Heart left ventricle (tissue), 13 donors: ENCODE data around the gene SFR1.

Source experiments
- CTCF ChIP-seq, 12 donors: fragments of 200-600 bp; sonication (generic) in 4 of 12; IDR thresholded peaks; one replicate each; pipeline versions ENCODE4 v1.5.0 to v1.8.0; 2018 to 2022; ENCODE audit warnings: antibody characterized with exemption in 12 of 12, mild to moderate bottlenecking in 5 of 12
- POLR2A ChIP-seq, 2 donors: fragments of 450-650 bp; IDR thresholded peaks; one replicate each; pipeline ENCODE4 v1.6.1; 2017; ENCODE audit warnings: antibody characterized with exemption in 2 of 2, mild to moderate bottlenecking in 2 of 2, moderate library complexity in 2 of 2
- donor health status: ischemic (EF 13 %, LVEDD 7.1; RV severe dilation, severe dysfunction).
- donor health status: DM: no; HTN: yes; CAD: no.
- donor health status: DM: no; HTN: no; CAD: no.
- donor health status: ischemic (EF 25% LVEDD 6.9; RV normal size, moderate dysfunction).
- donor health status: ischemic (EF 25% LVEDD 5.7; RV mildly dilated, moderate dysfunction).
- donor health status: ischemic (EF 35%, LVEDD 5.7; RV mildly dilated, moderate dysfunction).
- donor health status: nonischemic (EF 11% LVEDD 7.7; RV severe dilation, severe dysfunction).
- donor health status: DM: yes; HTN: yes; CAD: no.
- donor health status: PGD.
- donor health status: ischemic (EF 29% LVEDD 5.4; RV normal size, mild dysfunction).
- donor health status: nonischemic (EF 23%, LVEDD 6.1; RV moderate dilation, normal function).

- peak in 5 of 12 donors; percentile 15 to 39 (median 30) for TF ChIP-seq CTCF (IDR thresholded peaks at IDR 0.05)
- no peak for TF ChIP-seq POLR2A (IDR thresholded peaks at IDR 0.05)
These were observed 1.4 kb downstream of the SFR1 start for GRCh38 chr10:104123397-104123796.
